BE2C (cell line): ENCODE data around the gene BHLHA15.

Experiments
- DNase-seq: peaks from one replicate; pipeline ENCODE4 v3.0.0-alpha.2; 2020
- H3K27me3 ChIP-seq: fragments of 250-450 bp; sonication (Bioruptor Pico); 2 replicates; pipeline ENCODE4 v1.5.1; 2020; ENCODE audit warnings: mild to moderate bottlenecking
- H3K36me3 ChIP-seq: fragments of 250-450 bp; sonication (Bioruptor Pico); 2 replicates; pipeline ENCODE4 v1.5.1; 2020; ENCODE audit warnings: mild to moderate bottlenecking
- H3K4me1 ChIP-seq: fragments of 250-450 bp; sonication (Bioruptor Pico); 2 replicates; pipeline ENCODE4 v1.5.1; 2020
- H3K4me3 ChIP-seq: 2 replicates; pipeline ENCODE4 v1.5.1; 2011; ENCODE audit warnings: low read depth, low read length
- H3K9me3 ChIP-seq: fragments of 250-450 bp; sonication (Bioruptor Pico); 2 replicates; pipeline ENCODE4 v1.5.1; 2020
- TF ChIP-seq, protein P1 (sequence below): IDR thresholded peaks from 2 replicates; pipeline ENCODE4 v1.5.1; 2012; ENCODE audit warnings: mild to moderate bottlenecking, low read depth, low read length

The BHLHA15 gene

DNA sequence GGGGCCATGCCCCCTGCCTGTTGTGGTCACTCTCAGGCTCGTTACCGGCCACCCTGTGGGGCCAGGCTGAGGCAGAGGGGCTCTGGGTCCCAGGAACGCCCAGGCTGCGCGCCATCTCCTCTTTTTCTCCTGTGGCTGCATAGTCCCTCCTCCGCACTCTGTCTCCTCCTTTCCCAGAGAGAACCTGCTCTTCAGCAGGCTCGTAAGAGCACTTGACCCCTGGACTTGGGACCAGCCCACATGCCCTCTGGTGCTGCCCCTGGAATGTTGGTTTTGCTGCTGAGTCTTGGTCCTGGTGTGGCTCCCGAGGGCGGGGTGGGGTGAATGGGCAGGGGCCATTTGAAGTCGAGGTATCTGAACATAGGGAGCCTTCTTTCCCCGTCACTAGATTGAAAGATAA, 6.6 kb upstream of the BHLHA15 start:
- DNase-seq: no peak
- Histone ChIP-seq H3K9me3 (no peaks in the 10 kb centered on the region), H3K4me3 (no peak overlapping the region), H3K36me3 (peaks cover 3% of the 10 kb centered on the region; the same call in 1 of the 2 replicates), H3K4me1 (no peaks in the 10 kb centered on the region), H3K27me3 (no peaks in the 10 kb centered on the region)
- TF ChIP-seq, protein P1, sequence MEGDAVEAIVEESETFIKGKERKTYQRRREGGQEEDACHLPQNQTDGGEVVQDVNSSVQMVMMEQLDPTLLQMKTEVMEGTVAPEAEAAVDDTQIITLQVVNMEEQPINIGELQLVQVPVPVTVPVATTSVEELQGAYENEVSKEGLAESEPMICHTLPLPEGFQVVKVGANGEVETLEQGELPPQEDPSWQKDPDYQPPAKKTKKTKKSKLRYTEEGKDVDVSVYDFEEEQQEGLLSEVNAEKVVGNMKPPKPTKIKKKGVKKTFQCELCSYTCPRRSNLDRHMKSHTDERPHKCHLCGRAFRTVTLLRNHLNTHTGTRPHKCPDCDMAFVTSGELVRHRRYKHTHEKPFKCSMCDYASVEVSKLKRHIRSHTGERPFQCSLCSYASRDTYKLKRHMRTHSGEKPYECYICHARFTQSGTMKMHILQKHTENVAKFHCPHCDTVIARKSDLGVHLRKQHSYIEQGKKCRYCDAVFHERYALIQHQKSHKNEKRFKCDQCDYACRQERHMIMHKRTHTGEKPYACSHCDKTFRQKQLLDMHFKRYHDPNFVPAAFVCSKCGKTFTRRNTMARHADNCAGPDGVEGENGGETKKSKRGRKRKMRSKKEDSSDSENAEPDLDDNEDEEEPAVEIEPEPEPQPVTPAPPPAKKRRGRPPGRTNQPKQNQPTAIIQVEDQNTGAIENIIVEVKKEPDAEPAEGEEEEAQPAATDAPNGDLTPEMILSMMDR: no peak

DNA sequence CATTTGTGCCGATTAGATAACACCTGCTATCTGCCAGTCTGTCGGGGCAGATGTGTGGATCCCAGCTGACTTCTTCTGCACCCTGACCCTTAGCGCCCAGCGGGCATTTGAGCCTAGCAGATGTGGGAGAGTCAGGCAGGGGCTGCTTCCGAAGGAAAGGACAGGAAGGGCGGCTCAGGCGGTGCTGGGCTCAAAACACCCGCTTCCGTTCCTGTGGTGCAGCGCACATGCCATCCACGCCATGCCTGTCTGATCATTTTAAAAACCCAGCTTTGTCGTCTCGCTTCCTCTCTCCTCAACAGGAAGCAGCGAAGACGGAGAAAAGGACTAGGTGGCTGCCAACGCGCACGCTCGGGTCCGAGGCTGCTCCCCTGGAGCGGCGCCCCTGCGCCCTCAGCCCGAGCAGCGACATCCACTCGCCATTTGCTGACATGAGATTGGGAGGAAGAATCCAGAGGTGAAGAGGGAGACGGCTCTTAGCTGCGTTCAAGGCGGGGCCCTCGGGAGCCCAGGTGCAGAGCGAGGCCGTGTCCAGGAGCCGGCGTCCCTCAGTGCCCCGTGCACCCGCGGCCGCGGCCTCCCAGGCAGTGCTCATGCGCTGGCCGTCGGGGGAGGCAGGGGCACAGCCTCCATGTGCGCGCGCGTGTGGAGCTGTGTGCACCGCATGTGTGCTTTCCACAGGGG, 5.9 kb upstream of the BHLHA15 start:
- Histone ChIP-seq H3K4me3 (no peak overlapping the region), H3K4me1 (no peaks in the 10 kb centered on the region), H3K27me3 (no peaks in the 10 kb centered on the region), H3K9me3 (no peaks in the 10 kb centered on the region), H3K36me3 (peaks cover 3% of the 10 kb centered on the region; the same call in 1 of the 2 replicates)
- TF ChIP-seq, protein P1: no peak
- DNase-seq: no peak

DNA sequence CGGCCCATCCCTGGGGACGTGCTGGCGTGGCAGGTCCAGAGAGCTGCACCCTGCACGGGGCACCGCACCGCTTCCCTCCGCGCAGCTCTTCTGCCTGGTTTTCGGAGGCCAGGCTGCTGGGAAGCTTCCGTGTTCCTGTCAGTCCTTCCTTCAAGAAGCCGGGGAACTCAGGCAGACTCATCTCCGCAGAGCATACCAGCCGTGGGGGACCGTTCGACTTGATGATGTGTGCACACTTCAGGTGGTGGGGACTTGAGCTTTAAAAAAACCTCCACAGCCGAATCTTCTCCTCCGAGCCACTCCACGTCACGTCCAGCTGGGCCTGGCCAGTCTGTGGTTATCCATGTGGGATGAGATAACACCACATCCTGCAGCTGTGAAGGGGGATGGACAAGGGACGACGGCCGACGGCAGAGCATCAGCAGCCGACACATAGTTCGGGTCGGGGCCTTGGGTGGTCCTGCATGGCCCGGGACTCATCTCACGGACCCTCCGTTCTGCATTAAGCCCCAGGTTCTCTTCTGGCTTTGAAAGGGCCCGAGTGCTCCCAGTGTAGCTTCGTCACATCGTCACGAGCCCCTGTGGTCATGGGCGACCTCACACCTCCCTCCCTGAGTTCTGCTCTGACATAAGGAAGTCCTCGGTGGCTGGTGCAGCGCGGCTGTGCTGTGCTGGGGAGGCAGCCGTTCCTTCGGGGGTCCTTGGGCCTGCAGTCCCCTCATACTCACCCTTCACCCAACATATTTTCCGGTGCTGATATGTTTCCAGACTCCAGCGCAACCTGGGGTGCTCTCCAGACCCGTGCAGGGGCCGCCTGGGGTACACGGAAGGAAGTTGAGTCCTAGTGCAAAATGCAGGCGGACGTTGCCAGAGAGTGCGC, 4.5 kb upstream of the BHLHA15 start:
- DNase-seq: no peak
- TF ChIP-seq, protein P1: no peak
- no peaks in the 10 kb centered on the region for H3K4me1 ChIP-seq
- no peaks in the 10 kb centered on the region for H3K9me3 ChIP-seq
- no peaks in the 10 kb centered on the region for H3K27me3 ChIP-seq
- peaks cover 3% of the 10 kb centered on the region; the same call in 1 of the 2 replicates for H3K36me3 ChIP-seq
- no peak overlapping the region for H3K4me3 ChIP-seq

DNA sequence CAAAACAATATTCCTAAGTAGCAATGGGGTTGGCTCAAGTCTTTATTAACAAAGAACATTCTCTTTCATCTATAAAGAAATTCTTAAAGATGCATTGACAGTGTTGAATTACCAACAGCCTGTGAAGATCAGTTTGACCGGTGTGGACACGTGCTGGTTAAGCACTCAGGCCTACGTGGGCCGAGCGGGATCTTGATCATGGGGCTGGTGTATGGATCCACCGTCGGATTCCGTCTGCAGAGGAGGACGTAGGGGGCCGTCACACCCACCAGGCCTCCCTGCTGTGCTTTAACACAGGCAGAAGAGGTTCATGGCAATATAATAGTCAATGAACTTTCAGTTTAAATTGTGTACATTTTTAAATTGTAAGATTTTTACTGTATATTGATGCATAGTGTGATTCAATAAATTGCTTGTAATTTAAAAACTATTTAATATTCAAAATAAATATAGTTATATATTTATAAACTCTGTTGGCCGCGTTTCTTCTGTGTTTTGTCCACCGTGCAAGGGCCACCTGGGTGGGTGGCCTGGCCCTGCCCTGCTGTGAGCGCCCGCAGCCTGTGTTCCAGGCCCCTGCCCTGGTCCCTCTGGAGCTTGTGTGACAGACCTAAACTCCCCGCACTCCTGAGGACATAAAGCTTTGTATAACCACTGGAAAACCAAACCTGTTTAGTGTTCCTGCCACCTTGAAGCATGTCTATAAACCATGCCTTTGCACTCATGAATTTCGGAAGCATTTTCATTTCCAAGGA, 1.9 kb upstream of the BHLHA15 start:
- TF ChIP-seq, protein P1: no peak
- Histone ChIP-seq H3K27me3 (no peaks in the 10 kb centered on the region), H3K9me3 (no peaks in the 10 kb centered on the region), H3K4me3 (no peak overlapping the region), H3K36me3 (peaks cover 3% of the 10 kb centered on the region; the same call in 1 of the 2 replicates), H3K4me1 (no peaks in the 10 kb centered on the region)
- no peak for DNase-seq

DNA sequence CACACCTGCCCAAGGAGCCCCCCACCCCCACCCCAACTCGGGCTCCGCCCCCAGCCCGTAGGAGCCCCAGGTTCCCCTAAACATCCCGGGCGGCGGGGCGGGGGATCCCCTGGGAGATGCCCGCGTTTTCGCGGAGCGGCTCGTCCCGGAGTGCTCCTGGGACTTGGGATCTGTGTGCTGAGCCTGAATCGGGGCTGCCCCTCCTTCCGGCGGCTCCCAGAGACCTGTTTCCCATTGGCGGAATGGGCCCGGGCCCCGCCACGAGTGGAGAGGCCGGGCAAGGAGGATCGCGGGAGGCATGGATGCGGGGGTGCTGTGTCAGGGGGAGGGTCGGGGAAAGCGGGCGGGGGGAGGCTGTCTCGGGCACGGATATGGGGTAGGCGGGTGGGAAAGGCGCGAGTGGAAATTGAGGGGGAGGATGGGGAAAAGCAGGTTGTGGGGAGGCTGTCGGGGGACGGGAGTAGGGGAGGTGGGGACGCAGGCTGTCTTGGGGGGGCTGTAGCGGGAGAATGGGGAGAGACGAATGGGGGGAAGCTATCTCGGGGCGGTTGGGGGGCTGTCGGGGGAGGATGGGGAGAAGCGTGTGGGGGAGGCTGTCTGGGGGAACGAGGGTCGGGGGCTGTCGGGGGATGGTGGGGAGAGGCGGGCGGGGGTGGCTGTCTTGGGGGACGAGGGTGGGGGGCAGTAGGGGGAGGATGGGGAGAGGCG, 572 bp upstream of the BHLHA15 start:
- Histone ChIP-seq H3K4me1 (no peaks in the 10 kb centered on the region), H3K9me3 (no peaks in the 10 kb centered on the region), H3K27me3 (no peaks in the 10 kb centered on the region), H3K4me3 (no peak overlapping the region), H3K36me3 (no peaks in the 10 kb centered on the region; the same call in 1 of the 2 replicates)
- TF ChIP-seq, protein P1: no peak
- no peak for DNase-seq
